ENCODE measurements around the gene ITIH1. TPM values are rescaled to one million over a fixed set of nuclear protein-coding genes. Genes with fewer than 3 reads are reported as not detected.
"Not testable (repeated sequence)": the region's sequence is repeated elsewhere in the genome, so short reads cannot be mapped to it uniquely, and the experiment has no call there.

ITIH1 gene
- total and polyA plus RNA-seq, 7 donors = 0.85 TPM; not detected in 6

GRCh38 chr3:52773361-52774065 is 3.9 kb upstream of the ITIH1 start:
- no peak for TF ChIP-seq POLR2AphosphoS5 (IDR thresholded peaks at IDR 0.05)
- TF ChIP-seq POLR2A (IDR thresholded peaks at IDR 0.05) = no peak
- no peak for TF ChIP-seq CTCF (IDR thresholded peaks at IDR 0.05)
- no peak for TF ChIP-seq EP300 (IDR thresholded peaks at IDR 0.05)
- no peaks in the 10 kb centered on the region for H3K36me3 ChIP-seq
- DNase-seq = peak; percentile 38

GRCh38 chr3:52774066-52774713 is 3.2 kb upstream of the ITIH1 start:
- Histone ChIP-seq H3K4me3 (no peak overlapping the region), H3K36me3 (no peaks in the 10 kb centered on the region), H3K4me1 (peaks cover 0 to 17% (median 12%) of the 10 kb centered on the region in 4 donors), H3K9me3 (no peaks in the 10 kb centered on the region), H3K27me3 (no peaks in the 10 kb centered on the region), H3K27ac (no peak overlapping the region)
- no peak for TF ChIP-seq CTCF (IDR thresholded peaks at IDR 0.05)
- TF ChIP-seq POLR2A (IDR thresholded peaks at IDR 0.05) = no peak
- TF ChIP-seq EP300 (IDR thresholded peaks at IDR 0.05) = no peak
- no peak for TF ChIP-seq POLR2AphosphoS5 (IDR thresholded peaks at IDR 0.05)
- WGBS, 2 donors = 78 to 89% methylated on average over 8 of the region's 8 CpGs
- DNase-seq = peak; percentile 58
- intact Hi-C loops (cut with DNase I) = loop anchor here (5.0 to 10.0 kb wide), 2 partner anchors 73 to 161 kb away; no protein-coding TSS in a partner anchor

More at GRCh38 chr3:52773361-52774065, 3.9 kb upstream of the ITIH1 start:
- Histone ChIP-seq H3K27me3 (no peaks in the 10 kb centered on the region), H3K9me3 (no peaks in the 10 kb centered on the region), H3K4me3 (no peak overlapping the region), H3K4me1 (peaks cover 0 to 20% (median 15%) of the 10 kb centered on the region in 4 donors), H3K27ac (no peak overlapping the region)
- intact Hi-C loops (cut with DNase I) = loop anchor here (2.0 to 10.0 kb wide), 3 partner anchors 74 to 299 kb away; no protein-coding TSS in a partner anchor
- WGBS, 2 donors = 84 to 92% methylated on average over 13 of the region's 13 CpGs

- H3K4me1 ChIP-seq = peaks cover 0 to 8% (median 3%) of the 10 kb centered on the region in 4 donors
- WGBS, 2 donors = 31 to 55% methylated on average over 6 of the region's 6 CpGs
- TF ChIP-seq CTCF (IDR thresholded peaks at IDR 0.05) = no peak
- TF ChIP-seq POLR2AphosphoS5 (IDR thresholded peaks at IDR 0.05) = no peak
- no peak for TF ChIP-seq EP300 (IDR thresholded peaks at IDR 0.05)
- TF ChIP-seq POLR2A (IDR thresholded peaks at IDR 0.05) = no peak
- intact Hi-C loops (cut with DNase I) = loop anchor here (5.0 to 10.0 kb wide), 2 partner anchors 72 to 160 kb away; no protein-coding TSS in a partner anchor
- H3K27me3 ChIP-seq = no peaks in the 10 kb centered on the region
- no peaks in the 10 kb centered on the region for H3K36me3 ChIP-seq
- H3K4me3 ChIP-seq = no peak overlapping the region
- DNase-seq = peak; percentile 41
- no peaks in the 10 kb centered on the region for H3K9me3 ChIP-seq
- H3K27ac ChIP-seq = no peak overlapping the region
Measured at GRCh38 chr3:52774901-52775864, 2.2 kb upstream of the ITIH1 start.

GRCh38 chr3:52775877-52776276 is 1.5 kb upstream of the ITIH1 start:
- intact Hi-C loops (cut with DNase I) = loop anchor here (10.0 kb wide), 1 partner anchor 159 kb away; no protein-coding TSS in a partner anchor
- TF ChIP-seq POLR2AphosphoS5 (IDR thresholded peaks at IDR 0.05) (no peak), EP300 (IDR thresholded peaks at IDR 0.05) (no peak), CTCF (IDR thresholded peaks at IDR 0.05) (no peak), POLR2A (IDR thresholded peaks at IDR 0.05) (no peak)
- WGBS, 2 donors = 73 to 76% methylated on average over 8 of the region's 8 CpGs
- Histone ChIP-seq H3K4me3 (no peak overlapping the region), H3K36me3 (no peaks in the 10 kb centered on the region), H3K9me3 (no peaks in the 10 kb centered on the region), H3K4me1 (peaks cover 0 to 7% (median 3%) of the 10 kb centered on the region in 4 donors), H3K27me3 (no peaks in the 10 kb centered on the region), H3K27ac (no peak overlapping the region)
- no peak for DNase-seq

- not testable (repeated sequence) for H3K36me3 ChIP-seq, H3K27ac ChIP-seq, H3K4me3 ChIP-seq, H3K9me3 ChIP-seq, H3K27me3 ChIP-seq, DNase-seq, H3K4me1 ChIP-seq
- intact Hi-C loops (cut with DNase I) = loop anchor here (10.0 kb wide), 1 partner anchor 158 kb away; no protein-coding TSS in a partner anchor
- WGBS, 2 donors = 57 to 85% methylated on average over 6 of the region's 6 CpGs
Measured at GRCh38 chr3:52776486-52776885, 913 bp upstream of the ITIH1 start.

Data from sigmoid colon (tissue), 7 donors.